Duodenal mucosa (tissue), 2 donors: ENCODE measurements around the gene MXRA8.

ENCODE experiments used
- H3K27ac ChIP-seq: one replicate; pipeline ENCODE4 v1.7.0; 2013; ENCODE audit warnings: low read depth, low read length
- H3K27me3 ChIP-seq, 2 donors: one replicate each; pipeline ENCODE4 v1.7.0; 2013; ENCODE audit warnings: low read length in 2 of 2, control low read depth in 1 of 2; ENCODE audit not compliant: insufficient read depth in 2 of 2, control insufficient read depth in 1 of 2
- H3K36me3 ChIP-seq, 2 donors: one replicate each; pipeline ENCODE4 v1.7.0; 2013; ENCODE audit warnings: low read length in 2 of 2, control low read depth in 1 of 2; ENCODE audit not compliant: insufficient read depth in 2 of 2, control insufficient read depth in 1 of 2
- H3K4me1 ChIP-seq, 2 donors: one replicate each; pipeline ENCODE4 v1.7.0; 2013; ENCODE audit warnings: low read length in 2 of 2, control low read depth in 1 of 2; ENCODE audit not compliant: insufficient read depth in 2 of 2, control insufficient read depth in 1 of 2
- H3K4me3 ChIP-seq, 2 donors: one replicate each; pipeline ENCODE4 v1.7.0; 2013; ENCODE audit warnings: low read length in 2 of 2, low read depth in 1 of 2
- H3K9ac ChIP-seq, 2 donors: one replicate each; pipeline ENCODE4 v1.7.0; 2013; ENCODE audit warnings: low read length in 2 of 2, low read depth in 1 of 2
- H3K9me3 ChIP-seq, 2 donors: one replicate each; pipeline ENCODE4 v1.7.0; 2013; ENCODE audit warnings: low read length in 2 of 2, control low read depth in 1 of 2; ENCODE audit not compliant: control insufficient read depth in 1 of 2

Gene MXRA8

DNA sequence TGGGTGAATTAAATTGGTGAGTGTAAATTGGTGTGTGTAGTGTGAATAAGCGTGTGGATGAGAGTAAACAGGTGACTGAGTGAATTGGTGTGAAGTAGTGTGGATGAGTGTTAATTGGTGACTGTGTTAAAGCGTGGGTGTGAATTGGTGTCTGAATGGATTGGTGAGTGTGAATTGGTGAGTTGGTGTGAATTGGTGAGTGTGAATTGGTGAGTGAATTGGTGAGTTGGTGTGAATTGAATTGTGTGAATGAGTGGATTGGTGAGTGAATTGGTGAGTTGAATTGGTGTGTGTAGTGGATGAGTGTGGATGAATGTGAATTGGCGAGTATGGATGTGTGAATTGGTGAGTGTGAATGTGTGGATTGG lies 8.3 kb upstream of the MXRA8 start:
- peaks cover 0 to 9% of the 10 kb centered on the region in 2 donors for H3K9me3 ChIP-seq
- H3K27ac ChIP-seq, result no peak overlapping the region
- H3K4me1 ChIP-seq, result peaks cover 3 to 5% of the 10 kb centered on the region in 2 donors
- H3K4me3 ChIP-seq, result no peak overlapping the region
- no peaks in the 10 kb centered on the region for H3K27me3 ChIP-seq
- no peaks in the 10 kb centered on the region for H3K36me3 ChIP-seq
- no peak overlapping the region for H3K9ac ChIP-seq

DNA sequence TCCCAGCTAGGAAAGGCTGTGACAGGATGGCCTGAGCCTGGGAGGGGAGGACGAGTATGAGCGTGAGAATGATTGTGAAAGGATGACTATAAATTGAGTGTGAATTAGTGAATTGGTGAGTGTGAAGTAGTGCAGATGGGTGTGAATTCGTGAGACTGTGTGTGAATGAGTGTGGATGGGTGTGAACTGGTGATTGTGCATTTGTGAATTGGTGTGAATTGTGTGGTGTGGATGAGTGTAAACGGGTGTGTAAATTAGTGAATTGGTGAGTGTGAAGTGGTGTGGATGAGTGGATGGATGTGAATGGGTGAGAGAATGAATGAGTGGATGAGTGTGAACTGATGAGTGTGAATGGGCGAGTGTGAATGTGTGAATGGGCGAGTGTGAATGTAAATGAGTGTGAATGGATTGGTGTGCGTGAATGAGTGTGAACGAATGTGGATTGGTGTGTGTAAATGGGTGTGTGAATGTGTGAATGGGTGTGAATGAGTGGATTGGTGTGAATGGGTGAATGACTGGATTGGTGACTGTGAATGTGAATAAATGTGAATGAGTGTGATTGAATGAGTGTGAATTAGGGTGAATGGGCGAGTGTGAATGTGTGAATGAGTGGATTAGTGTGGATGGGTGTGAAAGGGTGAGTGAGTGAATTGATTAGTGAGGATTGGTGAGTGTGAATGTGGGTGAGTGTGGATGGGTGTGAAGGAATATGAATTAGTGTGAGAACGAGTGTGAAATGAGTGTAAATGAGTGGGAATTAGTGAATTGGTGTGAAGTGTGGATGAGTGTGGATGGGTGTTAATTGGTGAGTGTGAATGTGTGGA lies 7.7 kb upstream of the MXRA8 start:
- Histone ChIP-seq H3K4me3 (no peak overlapping the region), H3K27me3 (peaks cover 0 to 1% of the 10 kb centered on the region in 2 donors), H3K4me1 (peaks cover 0 to 2% of the 10 kb centered on the region in 2 donors), H3K9me3 (peaks cover 0 to 9% of the 10 kb centered on the region in 2 donors), H3K36me3 (no peaks in the 10 kb centered on the region), H3K9ac (no peak overlapping the region), H3K27ac (no peak overlapping the region)

DNA sequence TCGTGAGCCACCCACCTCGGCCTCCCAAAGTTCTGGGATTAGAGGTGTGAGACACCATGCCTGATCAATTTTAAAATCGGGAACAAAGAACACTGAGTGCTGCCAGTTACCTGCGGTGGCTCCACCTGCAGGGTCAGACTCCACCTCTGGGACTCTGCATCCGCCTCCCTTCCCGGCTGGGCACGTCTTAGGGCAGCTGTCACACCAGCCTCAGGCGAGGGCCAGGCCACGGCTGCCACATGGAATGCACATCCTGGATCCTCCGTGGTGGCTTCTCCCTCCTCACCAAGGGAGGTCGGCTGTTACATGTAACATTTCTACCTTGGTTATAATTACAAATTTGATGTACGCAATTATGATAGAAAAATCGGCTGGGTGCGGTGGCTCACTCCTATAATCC lies 5.9 kb upstream of the MXRA8 start:
- H3K9ac ChIP-seq, result no peak overlapping the region
- H3K4me1 ChIP-seq, result peaks cover under 1 to 7% of the 10 kb centered on the region in 2 donors
- H3K27ac ChIP-seq, result no peak overlapping the region
- H3K27me3 ChIP-seq, result peaks cover 0 to 6% of the 10 kb centered on the region in 2 donors
- no peak overlapping the region for H3K4me3 ChIP-seq
- H3K9me3 ChIP-seq, result peaks cover 0 to 9% of the 10 kb centered on the region in 2 donors
- no peaks in the 10 kb centered on the region for H3K36me3 ChIP-seq

DNA sequence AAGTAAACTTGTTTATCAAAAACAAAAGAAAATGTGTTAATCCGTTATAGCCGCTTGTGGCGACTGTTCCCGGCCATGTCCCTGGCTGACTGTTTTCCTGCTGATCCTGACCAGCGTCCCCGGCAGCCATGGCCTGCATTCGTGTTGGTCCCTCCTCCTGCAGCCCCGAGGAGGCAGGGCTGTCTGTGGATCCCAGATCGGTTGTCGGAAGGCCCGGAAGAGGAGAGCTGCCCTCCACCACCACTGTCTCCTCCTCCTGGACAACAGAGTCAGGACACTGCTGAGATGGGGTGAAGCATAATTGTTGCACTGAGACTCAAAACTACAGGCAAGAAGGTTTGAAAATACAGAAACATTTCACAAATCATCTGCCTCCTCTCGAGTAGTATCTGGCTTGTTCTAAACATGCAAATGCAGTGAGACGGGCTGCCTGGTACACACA lies 3.6 kb upstream of the MXRA8 start:
- Histone ChIP-seq H3K4me1 (peaks cover 8 to 15% of the 10 kb centered on the region in 2 donors), H3K4me3 (no peak overlapping the region), H3K36me3 (no peaks in the 10 kb centered on the region), H3K27me3 (peaks cover 15 to 19% of the 10 kb centered on the region in 2 donors), H3K27ac (no peak overlapping the region), H3K9me3 (peaks cover 0 to 7% of the 10 kb centered on the region in 2 donors), H3K9ac (no peak overlapping the region)

DNA sequence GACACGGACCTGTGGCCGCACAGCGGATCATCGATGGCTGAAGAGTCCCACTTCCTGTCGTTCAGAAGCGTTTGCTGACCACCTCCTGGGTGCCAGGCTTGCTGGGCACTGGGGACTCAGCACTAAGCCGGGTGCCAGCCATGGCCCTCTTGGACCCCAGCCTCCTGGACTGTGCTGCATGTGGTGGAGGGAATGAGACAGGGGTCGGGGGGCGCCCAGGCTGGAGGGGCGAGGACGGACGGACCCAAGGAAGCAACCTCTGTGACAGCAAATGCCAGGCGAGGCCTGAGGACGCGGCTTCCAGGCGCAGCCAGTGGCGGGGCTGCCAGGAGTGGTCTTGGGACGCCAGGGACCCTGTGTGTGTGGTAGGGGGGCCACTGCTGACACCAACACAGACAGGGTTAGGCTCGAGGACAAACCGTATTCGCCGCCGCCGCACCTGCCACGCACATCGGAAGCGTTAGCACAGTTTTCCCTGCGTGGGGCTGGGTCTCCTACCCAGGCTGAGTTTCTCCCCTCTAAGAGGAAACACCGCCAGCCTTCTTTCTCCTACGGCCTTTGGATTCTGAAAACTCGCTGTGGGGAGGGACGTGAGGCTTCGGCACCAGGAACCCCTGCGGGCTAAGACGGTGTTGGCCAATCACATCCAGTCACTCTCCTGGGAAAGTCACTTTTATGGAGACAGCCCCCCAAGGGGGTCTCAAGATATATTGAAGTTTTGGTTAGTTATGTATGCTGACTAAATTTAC lies 3.1 kb upstream of the MXRA8 start:
- peaks cover 15 to 22% of the 10 kb centered on the region in 2 donors for H3K27me3 ChIP-seq
- no peak overlapping the region for H3K9ac ChIP-seq
- H3K4me3 ChIP-seq, result peak overlapping the region in 1 of 2 donors; percentile 10
- peaks cover 8 to 19% of the 10 kb centered on the region in 2 donors for H3K4me1 ChIP-seq
- no peaks in the 10 kb centered on the region for H3K36me3 ChIP-seq
- H3K27ac ChIP-seq, result no peak overlapping the region
- H3K9me3 ChIP-seq, result peaks cover 0 to 1% of the 10 kb centered on the region in 2 donors

DNA sequence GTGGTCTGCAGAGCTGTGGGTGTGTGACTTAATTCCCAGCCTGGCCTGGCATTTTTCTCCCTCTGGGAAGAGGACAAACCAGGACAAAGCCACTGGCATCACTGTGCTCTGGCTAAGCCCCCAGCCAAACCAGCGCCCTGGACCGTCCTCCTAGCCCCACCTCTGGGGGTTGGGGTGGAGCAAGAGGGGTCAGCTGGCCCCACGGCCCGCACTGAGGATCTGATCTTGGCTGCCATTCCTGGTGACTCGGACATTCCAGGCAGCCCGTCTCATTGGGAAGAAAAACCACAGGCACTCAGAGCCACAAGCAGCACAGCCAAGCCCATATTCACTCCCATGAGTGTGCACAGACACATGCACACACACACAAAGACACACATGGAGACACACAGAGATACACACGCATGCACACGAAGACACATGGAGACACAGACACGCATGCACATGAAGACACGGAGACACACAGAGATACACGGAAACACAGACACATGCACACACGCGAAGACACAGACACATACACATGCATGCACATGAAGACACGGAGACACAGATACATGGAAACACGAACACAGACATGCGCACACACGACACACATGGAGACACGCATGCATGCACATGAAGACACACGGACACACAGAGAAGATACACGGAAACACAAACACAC lies 2.3 kb upstream of the MXRA8 start:
- peaks cover 8 to 19% of the 10 kb centered on the region in 2 donors for H3K4me1 ChIP-seq
- H3K9me3 ChIP-seq, result no peaks in the 10 kb centered on the region
- H3K4me3 ChIP-seq, result peak overlapping the region in 1 of 2 donors; percentile 10
- no peak overlapping the region for H3K27ac ChIP-seq
- H3K36me3 ChIP-seq, result no peaks in the 10 kb centered on the region
- H3K27me3 ChIP-seq, result peaks cover 15 to 22% of the 10 kb centered on the region in 2 donors
- H3K9ac ChIP-seq, result no peak overlapping the region

DNA sequence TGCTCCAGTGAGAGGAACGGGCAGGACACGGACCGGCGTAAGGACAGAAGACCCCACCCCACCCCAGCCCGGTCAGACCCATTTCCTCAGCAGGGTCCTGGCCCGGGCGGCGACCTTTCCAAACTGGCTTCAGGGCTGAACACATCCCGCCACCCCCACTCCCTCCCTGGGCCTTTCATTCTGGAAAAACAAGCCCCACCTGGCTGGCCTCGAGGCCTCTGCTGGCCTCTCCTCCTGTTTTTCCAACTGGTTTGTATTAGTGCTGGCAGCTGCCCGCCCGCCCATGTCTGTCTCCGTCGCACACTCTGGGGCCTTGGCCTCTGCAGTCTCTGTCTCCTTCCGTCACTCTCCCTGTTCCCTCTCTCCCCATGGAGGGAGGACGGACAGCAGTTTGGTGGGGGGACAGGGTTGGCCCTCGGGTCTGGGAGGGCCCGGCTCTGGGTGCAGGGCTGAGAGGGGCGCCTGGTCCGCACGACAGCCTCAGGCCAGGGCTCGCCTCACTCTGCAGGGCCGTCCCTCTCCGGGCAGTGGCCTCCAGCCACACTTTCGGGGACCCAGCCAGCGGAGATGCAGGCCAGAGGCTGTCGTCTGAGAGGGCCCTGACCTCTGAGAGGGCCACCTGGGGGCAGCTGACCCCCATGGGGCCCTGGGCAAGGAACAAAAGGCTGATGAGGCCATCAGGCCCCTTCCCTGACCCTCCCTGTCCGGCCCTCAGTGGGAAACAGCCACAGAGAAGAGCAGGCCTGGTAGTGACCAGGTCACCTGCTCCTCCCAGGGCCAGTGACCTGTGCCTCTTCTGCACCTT lies 1.5 kb upstream of the MXRA8 start:
- no peak overlapping the region for H3K9ac ChIP-seq
- no peaks in the 10 kb centered on the region for H3K9me3 ChIP-seq
- H3K27ac ChIP-seq, result peak overlapping the region; percentile 75
- peaks cover 8 to 19% of the 10 kb centered on the region in 2 donors for H3K4me1 ChIP-seq
- no peaks in the 10 kb centered on the region for H3K36me3 ChIP-seq
- H3K4me3 ChIP-seq, result no peak overlapping the region
- H3K27me3 ChIP-seq, result peaks cover 15 to 22% of the 10 kb centered on the region in 2 donors

DNA sequence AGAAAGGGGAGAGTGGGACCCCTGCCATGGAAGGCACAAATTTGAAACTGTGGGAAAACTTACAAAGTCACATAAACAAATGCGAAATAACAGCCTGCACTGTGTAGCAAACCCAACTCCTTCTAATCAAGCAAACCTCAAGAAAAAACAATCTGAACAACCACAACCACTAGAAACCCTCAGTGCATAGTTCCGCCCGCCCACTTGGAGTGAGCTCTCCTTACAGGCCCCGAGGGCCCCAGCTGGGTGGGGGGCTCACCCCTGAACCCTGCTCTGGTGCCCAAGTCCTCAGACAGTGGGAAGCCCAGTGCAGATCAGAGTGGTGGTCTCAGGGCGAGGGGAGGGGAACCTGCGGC lies 931 bp upstream of the MXRA8 start:
- Histone ChIP-seq H3K4me1 (peaks cover 8 to 19% of the 10 kb centered on the region in 2 donors), H3K27ac (peak overlapping the region; percentile 73)

DNA sequence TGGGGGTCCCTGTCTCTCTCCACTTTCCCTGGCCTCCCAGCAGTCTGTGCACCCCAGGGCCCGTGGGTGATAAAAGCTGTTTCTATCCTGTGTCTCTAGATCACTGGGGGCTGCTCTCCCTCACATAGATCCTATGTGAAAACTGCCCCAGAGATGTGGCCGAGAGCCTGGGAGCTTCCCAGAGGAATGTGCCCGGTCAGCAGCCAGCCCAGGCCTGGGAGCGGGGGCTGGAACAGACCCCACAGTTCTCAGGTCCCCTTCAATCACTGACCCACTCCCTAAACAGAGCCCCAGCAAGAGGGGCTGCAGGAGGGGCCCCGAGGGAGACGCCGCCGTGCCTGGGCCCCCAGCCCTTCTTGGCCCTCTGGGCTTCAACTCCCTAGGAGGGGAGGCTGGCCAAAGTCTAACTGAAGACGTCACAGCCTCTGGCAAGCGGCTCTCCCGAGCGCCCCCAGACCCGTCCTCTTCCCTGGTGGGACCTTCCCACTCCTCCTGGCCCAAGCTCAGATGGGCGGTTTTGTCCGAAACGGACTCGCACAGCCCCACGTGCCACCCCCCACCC lies 403 bp downstream of the MXRA8 start:
- peak overlapping the region; percentile 73 for H3K27ac ChIP-seq
- H3K9ac ChIP-seq, result peak overlapping the region in 1 of 2 donors; percentile 15
- peaks cover 29 to 40% of the 10 kb centered on the region in 2 donors for H3K27me3 ChIP-seq
- peak overlapping the region; percentile 43 to 61 for H3K4me3 ChIP-seq
- H3K9me3 ChIP-seq, result no peaks in the 10 kb centered on the region
- no peaks in the 10 kb centered on the region for H3K36me3 ChIP-seq
- peaks cover 13 to 21% of the 10 kb centered on the region in 2 donors for H3K4me1 ChIP-seq

More for the DNA sequence above, 931 bp upstream of the MXRA8 start:
- no peak overlapping the region for H3K4me3 ChIP-seq
- H3K9ac ChIP-seq, result no peak overlapping the region
- H3K27me3 ChIP-seq, result peaks cover 15 to 28% of the 10 kb centered on the region in 2 donors
- H3K36me3 ChIP-seq, result no peaks in the 10 kb centered on the region
- H3K9me3 ChIP-seq, result no peaks in the 10 kb centered on the region
